Measurements from ENCODE around the gene TXNDC11.

- TF ChIP-seq POLR2A (IDR thresholded peaks at IDR 0.05) = no peak
- no peak for TF ChIP-seq CTCF (IDR thresholded peaks at IDR 0.05)
Measured at GRCh38 chr16:11735787-11736186, 6.9 kb downstream of the TXNDC11 start.
